Measurements from ENCODE around the gene MRAP.
"Not testable (repeated sequence)": the region's sequence is repeated elsewhere in the genome, so short reads cannot be mapped to it uniquely, and the experiment has no call there.

The MRAP gene

DNA sequence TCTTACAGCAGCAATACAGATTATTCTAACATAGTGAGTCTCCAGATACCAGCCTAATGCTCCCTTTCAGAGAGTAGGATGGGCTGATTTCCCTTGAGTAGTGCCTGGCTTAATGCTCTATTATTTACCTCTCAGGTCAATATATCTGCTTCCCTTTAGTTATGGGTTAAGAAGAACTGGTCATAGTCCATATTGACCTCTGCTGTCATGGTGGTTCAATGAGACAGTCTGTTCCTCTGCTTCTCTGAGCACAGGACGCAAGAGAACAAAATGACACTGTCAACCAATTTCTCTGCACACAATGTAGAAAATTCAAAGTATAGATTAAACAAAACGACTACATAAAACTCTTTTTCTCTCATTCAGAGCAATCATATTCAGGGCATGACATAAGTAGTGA lies 2.9 kb downstream of the MRAP start:
- DNase-seq: no peak

DNA sequence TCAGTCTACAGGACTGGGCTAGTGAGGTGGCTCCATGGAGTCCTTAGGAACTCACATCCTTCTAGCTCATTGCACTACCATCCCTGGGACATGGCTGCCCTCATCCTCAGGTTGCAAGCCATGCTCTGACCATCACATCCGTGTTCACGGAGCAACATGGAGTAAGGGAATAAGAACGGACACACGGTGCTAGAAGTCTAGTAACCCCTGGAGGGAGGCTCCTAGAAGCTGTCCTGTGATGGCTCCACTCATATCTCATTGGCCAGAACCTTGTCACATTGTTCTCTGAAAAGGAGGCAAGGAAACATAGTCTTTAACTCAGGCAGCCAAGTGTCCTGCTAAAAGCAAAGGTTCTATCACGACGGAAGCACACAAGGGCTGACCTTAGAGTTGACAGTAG lies 3.9 kb downstream of the MRAP start:
- no peak for DNase-seq

DNA sequence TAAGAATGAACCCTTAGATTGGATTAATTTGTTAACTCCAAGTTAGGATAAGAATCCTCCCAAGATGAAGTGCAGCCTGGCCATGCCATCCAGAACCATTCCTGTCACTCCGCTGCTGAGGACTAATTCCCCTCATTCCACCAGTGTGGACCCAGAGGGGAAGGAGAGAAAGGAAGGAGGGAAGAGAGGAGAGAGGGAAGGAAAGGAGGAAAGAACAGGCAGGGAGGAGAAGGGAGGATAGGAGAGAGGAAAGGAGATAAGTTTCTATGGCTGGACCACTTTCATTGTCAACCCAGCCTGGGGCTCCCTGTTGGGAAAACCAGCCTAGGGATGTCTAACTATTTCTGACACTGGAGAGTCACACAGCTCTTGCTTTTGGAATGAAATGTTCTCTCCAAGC lies 4.7 kb downstream of the MRAP start:
- no peak for DNase-seq

DNA sequence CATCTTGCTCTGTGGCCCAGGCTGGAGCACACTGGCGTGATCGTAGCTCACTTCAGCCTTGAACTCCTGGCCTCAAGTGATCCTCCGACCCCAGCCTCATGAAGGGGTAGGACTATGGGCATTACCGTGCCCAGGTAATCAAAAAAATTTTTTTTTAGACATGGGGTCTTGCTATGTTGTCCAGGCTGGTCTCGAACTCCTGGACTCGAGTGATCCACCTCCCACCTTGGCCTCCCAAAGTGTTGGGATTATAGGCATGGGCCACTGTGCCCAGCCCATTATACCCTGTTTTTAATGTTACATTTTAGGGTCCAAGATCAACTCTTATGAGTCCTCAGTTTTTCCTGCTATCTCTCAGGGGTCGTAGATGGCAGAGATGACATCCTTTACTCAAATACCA lies 6.3 kb downstream of the MRAP start:
- DNase-seq: no peak

GRCh38 chr21:32306021-32306780 lies 7.5 kb downstream of the MRAP start:
- DNase-seq: no peak

DNA sequence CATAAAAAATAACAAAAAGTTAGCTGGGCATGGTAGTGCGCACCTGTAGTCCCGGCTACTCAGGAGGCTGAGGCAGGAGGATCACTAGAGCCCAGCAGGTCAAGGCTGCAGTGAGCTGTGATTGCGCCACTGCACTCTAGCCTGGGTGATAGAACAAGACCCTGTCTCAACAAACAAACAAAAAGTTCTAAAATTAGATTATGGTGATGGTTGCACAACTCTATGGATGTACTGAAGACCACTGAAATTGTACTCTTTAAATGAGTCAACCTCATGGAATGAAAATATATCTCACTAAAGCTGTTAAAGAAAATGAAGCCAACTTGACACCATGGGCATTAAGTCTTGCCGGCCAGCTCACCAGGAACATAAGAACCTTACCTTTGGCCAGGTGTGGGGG lies 9.1 kb downstream of the MRAP start:
- no peak for DNase-seq

DNA sequence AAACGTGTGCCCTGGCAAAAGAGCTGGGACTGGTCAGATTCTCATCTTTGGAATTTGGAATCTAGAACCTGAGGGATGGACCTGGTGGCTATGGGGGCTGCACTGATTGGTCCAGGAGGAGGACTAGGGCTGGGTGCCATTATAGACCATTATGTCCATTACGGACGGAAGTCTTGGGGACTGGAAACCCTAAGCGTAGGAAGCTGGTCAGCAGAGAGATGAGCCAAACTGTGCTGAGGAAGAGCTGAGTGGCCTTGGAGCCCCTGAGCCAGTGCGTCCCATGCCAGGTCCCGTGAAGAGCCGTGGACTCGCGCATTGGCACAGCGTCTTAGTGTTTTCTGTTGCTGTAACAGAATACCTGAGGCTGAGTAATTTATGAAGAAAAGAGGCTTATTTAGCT lies 10.0 kb downstream of the MRAP start:
- DNase-seq: no peak

DNA sequence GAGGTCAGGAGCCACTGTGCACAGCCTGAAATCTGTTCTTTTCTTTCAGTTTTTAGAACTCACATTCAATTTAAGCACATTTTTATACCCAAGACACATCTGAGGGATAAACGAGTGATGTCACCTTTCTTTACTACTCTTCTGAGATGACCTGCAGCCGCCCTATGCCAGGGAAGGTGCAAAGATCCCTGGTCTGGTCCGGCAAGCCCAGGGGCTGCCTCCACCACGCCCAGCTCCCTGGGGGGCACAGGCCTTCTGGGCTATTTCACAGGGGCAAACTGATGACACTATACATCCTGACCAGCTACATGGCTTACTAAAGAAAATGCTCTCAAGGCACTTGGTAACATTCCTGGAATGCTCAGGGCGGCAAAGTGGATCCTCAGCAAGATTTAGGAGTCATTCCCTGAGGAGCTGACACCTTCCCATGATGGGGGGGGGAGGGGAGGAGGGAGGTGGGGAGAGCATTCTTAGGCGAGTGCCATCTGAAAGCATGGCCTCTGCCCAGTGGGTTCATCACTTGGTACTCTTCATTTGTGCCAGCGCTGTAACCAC lies 11.3 kb downstream of the MRAP start:
- no peak for DNase-seq

DNA sequence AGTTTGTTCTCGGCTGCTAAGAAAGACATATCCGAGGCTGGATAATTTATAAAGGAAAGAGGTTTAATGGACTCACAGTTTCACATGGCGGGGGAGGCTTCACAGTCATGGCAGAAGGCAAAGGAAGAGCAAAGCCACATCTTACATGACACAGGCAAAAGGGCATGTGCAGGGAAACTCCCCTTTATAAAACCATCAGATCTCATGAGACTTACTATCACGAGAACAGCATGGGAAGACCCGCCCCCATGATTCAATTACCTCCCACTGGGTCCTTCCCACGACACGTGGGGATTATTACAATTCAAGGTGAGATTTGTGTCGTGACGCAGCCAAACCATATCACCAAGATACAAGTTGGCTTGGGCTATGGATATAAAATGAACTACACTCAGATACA lies 12.3 kb downstream of the MRAP start:
- DNase-seq: not testable (repeated sequence)

DNA sequence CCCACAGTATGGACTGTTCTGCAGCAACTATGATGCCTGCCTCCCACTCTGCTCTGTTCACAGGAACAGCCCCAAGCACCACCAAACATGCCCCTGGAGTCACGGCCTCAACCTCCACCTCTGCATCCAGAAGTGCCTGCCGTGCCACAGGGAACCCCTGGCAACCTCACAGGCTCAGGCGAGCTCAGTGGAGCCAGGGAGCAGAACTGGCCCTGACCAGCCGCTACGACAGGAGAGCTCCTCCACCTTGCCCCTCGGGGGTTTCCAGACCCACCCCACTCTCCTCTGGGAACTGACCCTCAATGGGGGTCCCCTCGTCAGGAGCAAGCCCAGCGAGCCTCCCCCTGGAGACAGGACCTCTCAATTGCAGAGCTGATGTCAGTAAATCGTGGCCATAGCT lies 13.0 kb downstream of the MRAP start:
- no peak for DNase-seq

DNA sequence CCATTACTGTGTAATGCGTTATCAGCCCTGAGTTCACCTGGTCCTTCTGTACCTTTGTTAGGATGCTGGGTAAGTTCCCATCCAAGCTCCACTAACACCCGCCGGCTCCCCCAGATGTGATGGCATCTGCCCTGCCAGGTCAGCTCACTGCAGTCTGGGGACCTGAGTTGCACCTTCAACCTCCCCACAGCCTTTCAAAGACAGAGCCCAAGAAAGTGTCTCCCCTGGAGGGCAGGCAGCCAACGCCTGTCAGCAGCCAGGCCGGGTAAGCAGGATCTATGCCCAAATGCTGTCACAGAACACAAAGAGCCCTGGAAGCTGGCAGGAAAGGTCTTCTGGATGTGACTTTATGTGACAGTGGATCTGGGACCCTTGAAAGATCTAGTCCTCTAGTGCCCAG lies 13.7 kb downstream of the MRAP start:
- no peak for DNase-seq

DNA sequence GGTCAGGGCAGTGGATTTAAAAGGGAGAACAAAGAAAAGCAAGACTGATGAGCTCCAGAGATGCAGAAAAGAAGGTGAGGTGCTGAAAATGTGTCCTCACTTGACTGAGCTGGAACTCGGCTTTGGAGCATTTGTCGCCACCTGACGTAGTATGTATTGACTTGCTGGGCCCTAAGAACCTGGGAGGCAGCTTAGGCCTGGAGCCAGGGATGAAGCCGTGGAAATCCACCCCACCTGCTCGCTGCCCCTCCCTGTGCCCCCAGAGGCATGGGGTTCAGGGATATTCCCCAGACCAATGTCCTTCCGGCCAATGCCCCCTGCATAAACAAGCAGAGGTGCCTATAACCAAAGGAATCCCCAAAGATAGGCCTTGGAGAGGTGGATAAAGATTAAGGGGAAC lies 14.3 kb downstream of the MRAP start:
- DNase-seq: no peak

DNA sequence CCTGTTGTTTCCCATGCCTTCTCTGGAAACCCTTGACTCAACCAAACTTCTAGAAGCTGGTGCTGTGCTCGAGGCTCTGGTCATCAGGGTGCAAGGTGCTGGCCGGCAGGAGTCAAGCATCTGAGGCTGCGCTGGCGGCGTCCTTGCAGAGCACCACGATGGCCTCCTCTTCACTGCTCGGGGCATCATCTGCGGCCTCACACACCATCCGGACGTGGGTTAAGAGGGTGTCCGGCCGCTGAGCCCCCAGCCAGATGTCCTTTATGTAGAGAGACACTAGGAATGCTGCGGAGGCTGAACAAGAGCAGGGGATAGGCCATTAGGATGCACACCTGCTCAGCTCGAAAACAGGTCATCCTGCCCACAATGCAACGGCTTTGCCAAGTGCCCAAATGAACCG lies 16.2 kb downstream of the MRAP start:
- DNase-seq: no peak

GRCh38 chr21:32315511-32316281 lies 17.0 kb downstream of the MRAP start:
- DNase-seq: no peak

GRCh38 chr21:32316361-32317215 lies 17.9 kb downstream of the MRAP start:
- no peak for DNase-seq

DNA sequence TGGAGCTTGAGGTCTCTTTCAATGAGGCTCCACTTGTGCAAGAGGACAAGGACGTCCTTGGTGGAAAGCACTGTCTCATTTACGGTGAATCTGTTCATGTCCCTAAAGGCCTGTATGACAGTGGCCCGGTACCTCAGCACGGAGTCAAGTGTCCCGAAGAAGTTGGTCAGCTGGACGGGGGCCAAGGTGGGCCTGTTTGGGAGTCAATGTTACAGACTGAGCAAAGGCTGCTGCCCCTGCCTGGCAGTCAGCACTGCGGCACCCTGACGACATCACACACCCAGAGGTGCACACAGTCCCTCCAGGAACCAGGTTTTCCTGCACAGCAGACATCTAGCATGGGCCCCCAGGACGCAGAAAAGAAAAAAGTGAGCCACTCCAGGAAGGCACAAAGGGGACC lies 19.1 kb downstream of the MRAP start:
- DNase-seq: no peak

DNA sequence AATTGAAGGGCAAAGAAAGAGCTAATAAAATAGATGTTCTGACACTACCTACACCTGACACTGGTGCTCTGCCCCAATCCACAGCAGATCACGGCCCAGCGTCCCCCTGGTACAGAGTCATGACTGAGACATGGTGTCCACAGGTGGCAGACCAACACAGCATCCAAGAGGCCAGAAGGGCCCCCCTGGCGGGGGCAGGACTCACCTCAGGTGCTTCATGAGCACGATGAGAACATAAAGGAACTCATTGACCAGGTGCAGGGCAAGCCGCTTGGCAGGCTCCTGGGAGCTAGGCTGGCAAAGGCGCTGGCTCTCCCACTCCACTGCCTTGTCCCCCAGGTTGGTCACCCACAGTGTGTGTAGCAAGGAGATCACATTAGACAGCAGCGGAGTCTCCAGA lies 20.4 kb downstream of the MRAP start:
- no peak for DNase-seq

GRCh38 chr21:32320059-32320458 lies 21.4 kb downstream of the MRAP start:
- no peak for DNase-seq

DNA sequence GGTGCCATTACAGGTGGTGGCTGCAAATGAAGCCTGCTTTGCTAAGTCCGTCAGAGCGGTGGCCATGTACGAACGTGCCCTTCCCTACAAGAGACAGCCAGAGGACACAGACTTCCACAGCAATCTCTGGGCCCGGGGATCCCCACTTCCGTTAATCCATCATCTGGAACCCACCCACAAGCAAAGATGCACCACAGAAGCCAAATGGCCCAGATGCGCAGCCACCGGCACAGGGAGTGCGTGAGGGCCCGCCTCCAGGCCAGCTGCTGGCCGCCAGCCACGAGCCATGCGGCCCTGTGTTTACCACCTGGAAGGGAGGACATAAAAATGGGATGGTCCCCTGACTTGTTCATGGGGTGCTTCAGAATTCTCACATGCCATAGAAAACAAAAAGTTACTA lies 22.1 kb downstream of the MRAP start:
- DNase-seq: no peak

DNA sequence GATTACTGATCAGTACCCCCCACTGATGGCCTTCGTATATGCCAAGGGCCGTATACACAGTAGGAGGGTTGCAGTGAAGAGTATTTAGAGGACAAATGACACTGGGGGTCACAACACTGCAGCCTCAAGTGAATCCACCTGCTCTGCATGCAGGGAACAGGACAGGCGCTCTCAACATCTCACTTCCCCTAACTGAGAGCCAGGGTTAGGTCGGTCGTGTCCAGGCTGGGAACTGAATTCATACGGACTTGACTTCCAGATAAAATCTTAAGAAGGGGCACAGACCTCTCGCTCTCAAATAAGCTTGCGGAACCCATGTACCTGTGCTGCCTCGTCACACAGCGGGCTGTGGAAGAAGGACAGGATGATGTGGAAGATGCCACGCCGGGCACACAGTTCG lies 22.8 kb downstream of the MRAP start:
- DNase-seq: no peak

DNA sequence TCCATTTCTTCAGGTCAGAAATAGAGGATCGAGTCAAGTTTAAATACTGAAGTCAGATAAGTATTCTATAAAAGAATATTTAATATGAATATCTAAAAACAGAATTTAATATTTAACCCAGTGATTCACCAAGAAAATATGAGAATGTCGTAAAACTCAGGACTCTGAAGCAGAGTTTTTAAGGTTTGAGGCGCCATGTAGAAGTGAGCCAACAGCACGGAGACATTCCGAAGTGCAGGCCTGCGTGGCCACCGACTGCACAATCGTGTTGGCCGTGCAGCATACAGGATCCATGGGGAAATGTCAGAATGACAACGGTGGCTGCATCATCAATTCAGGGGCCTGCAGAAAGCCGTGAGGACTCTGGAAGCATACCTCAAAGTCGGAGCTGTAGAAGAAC lies 23.4 kb downstream of the MRAP start:
- no peak for DNase-seq

- no peak for DNase-seq
Observed at GRCh38 chr21:32322676-32323075, 24.0 kb downstream of the MRAP start.

- no peak for DNase-seq
Observed at GRCh38 chr21:32325706-32326105, 27.1 kb downstream of the MRAP start.

Data from right forelimb (tissue), 1 donor.